Liver (tissue), 9 donors: ENCODE results near the gene ABCA12. TPM values are rescaled to one million over a fixed set of nuclear protein-coding genes. Genes with fewer than 3 reads are reported as not detected.

ENCODE experiments used
- DNase-seq: peaks from one replicate; pipeline ENCODE4 v3.0.0-alpha.2; 2017; ENCODE audit warnings: low spot score
- H3K27ac ChIP-seq, 2 donors: one replicate each; pipeline ENCODE4 v1.7.0; 2013; ENCODE audit warnings: inconsistent platforms in 2 of 2, low read length in 2 of 2, control low read depth in 1 of 2, low read depth in 1 of 2, mild to moderate bottlenecking in 1 of 2
- H3K27me3 ChIP-seq, 4 donors: one replicate each; pipeline versions ENCODE4 v1.6.1 to v1.7.0; 2013; ENCODE audit warnings: low read length in 3 of 4, inconsistent platforms in 1 of 4, mild to moderate bottlenecking in 1 of 4, moderate library complexity in 1 of 4; ENCODE audit not compliant: control insufficient read depth in 4 of 4, insufficient read depth in 4 of 4
- H3K36me3 ChIP-seq, 4 donors: one replicate each; pipeline versions ENCODE4 v1.6.1 to v1.7.0; 2013; ENCODE audit warnings: low read length in 3 of 4, mild to moderate bottlenecking in 3 of 4, low read depth in 1 of 4, moderate library complexity in 1 of 4; ENCODE audit not compliant: control insufficient read depth in 4 of 4, insufficient read depth in 3 of 4
- H3K4me1 ChIP-seq, 4 donors: one replicate each; pipeline versions ENCODE4 v1.6.1 to v1.7.0; 2013; ENCODE audit warnings: low read length in 3 of 4, mild to moderate bottlenecking in 3 of 4, moderate library complexity in 1 of 4; ENCODE audit not compliant: control insufficient read depth in 4 of 4, insufficient read depth in 4 of 4
- H3K4me3 ChIP-seq, 3 donors: one replicate each; pipeline versions ENCODE4 v1.6.1 to v1.7.0; 2013; ENCODE audit warnings: low read length in 3 of 3, control low read depth in 1 of 3, low read depth in 1 of 3, mild to moderate bottlenecking in 1 of 3
- H3K9ac ChIP-seq, 2 donors: one replicate each; pipeline ENCODE4 v1.7.0; 2013; ENCODE audit warnings: low read length in 2 of 2, mild to moderate bottlenecking in 2 of 2, moderate library complexity in 2 of 2, control low read depth in 1 of 2, low read depth in 1 of 2
- H3K9me3 ChIP-seq, 4 donors: one replicate each; pipeline versions ENCODE4 v1.6.1 to v1.7.0; 2013; ENCODE audit warnings: low read length in 3 of 4; ENCODE audit not compliant: control insufficient read depth in 4 of 4
- ATF3 ChIP-seq: IDR thresholded peaks from 2 replicates; pipeline ENCODE4 v1.6.1; 2016; ENCODE audit warnings: antibody characterized with exemption
- FOXA1 ChIP-seq: IDR thresholded peaks from 2 replicates; pipeline ENCODE4 v1.6.1; 2016; ENCODE audit warnings: antibody characterized with exemption
- GABPA ChIP-seq, 2 donors: IDR thresholded peaks in 1 of 2; conservative IDR thresholded peaks in 1 of 2; 2 replicates each; pipeline ENCODE4 v1.6.1; 2016; ENCODE audit warnings: antibody characterized with exemption in 2 of 2, mild to moderate bottlenecking in 1 of 2, moderate library complexity in 1 of 2
- HNF4A ChIP-seq, 2 donors: conservative IDR thresholded peaks; 2 replicates each; pipeline ENCODE4 v1.6.1; 2016; ENCODE audit warnings: antibody characterized with exemption in 2 of 2, mild to moderate bottlenecking in 2 of 2
- HNF4G ChIP-seq: IDR thresholded peaks from 2 replicates; pipeline ENCODE4 v1.6.1; 2016; ENCODE audit warnings: antibody characterized with exemption
- NR2F2 ChIP-seq: IDR thresholded peaks from 2 replicates; pipeline ENCODE4 v1.6.1; 2016; ENCODE audit warnings: antibody characterized with exemption
- RXRA ChIP-seq, 2 donors: IDR thresholded peaks; 2 replicates each; pipeline ENCODE4 v1.6.1; 2017 to 2018; ENCODE audit warnings: antibody characterized with exemption in 2 of 2, mild to moderate bottlenecking in 1 of 2
- WGBS: extraction: QIAGEN DNeasy Blood & Tissue Kit; methylation state at CpG from one replicate; pipeline ENCODE4 v1.1.7; 2013; 5-methylcytosine and 5-hydroxymethylcytosine counted together
- polyA plus RNA-seq, 2 donors: library from polyadenylated mRNA; stranded (reverse) in 1 of 2; unstranded in 1 of 2; fragments of 200-250 nt in 1 of 2; fragments of >200 nt in 1 of 2; fragmentation: Nextera tagmentation in 1 of 2; extraction: Ambion mirVana in 1 of 2; gene quantifications; one replicate each; pipeline versions ENCODE4 v1.2.1 to v1.2.3, GENCODE V29; 2013 to 2015
- total RNA-seq, 2 donors: library from RNA; depleted of rRNA; stranded (reverse); fragments of >200 nt; gene quantifications; one replicate each; pipeline ENCODE4 v1.2.3, GENCODE V29; 2014
- TF ChIP-seq, protein P1 (sequence below): IDR thresholded peaks from 2 replicates; pipeline ENCODE4 v1.6.1; 2016; ENCODE audit warnings: antibody characterized with exemption, mild to moderate bottlenecking
- donor health status: healthy.
- donor health status: healthy.
- donor health status: healthy.
- donor health status: healthy.
- donor health status: healthy.

The ABCA12 gene
- total and polyA plus RNA-seq, 4 donors = 0.03 TPM; not detected in 3

- 75% methylated on average over 5 of the region's 5 CpGs for WGBS
- Histone ChIP-seq H3K27me3 (no peaks in the 10 kb centered on the region), H3K9ac (no peak overlapping the region), H3K27ac (no peak overlapping the region), H3K9me3 (no peaks in the 10 kb centered on the region), H3K4me3 (no peak overlapping the region), H3K4me1 (no peaks in the 10 kb centered on the region), H3K36me3 (no peaks in the 10 kb centered on the region)
- no peak for DNase-seq
- no peak for TF ChIP-seq ATF3
- TF ChIP-seq, protein P1, sequence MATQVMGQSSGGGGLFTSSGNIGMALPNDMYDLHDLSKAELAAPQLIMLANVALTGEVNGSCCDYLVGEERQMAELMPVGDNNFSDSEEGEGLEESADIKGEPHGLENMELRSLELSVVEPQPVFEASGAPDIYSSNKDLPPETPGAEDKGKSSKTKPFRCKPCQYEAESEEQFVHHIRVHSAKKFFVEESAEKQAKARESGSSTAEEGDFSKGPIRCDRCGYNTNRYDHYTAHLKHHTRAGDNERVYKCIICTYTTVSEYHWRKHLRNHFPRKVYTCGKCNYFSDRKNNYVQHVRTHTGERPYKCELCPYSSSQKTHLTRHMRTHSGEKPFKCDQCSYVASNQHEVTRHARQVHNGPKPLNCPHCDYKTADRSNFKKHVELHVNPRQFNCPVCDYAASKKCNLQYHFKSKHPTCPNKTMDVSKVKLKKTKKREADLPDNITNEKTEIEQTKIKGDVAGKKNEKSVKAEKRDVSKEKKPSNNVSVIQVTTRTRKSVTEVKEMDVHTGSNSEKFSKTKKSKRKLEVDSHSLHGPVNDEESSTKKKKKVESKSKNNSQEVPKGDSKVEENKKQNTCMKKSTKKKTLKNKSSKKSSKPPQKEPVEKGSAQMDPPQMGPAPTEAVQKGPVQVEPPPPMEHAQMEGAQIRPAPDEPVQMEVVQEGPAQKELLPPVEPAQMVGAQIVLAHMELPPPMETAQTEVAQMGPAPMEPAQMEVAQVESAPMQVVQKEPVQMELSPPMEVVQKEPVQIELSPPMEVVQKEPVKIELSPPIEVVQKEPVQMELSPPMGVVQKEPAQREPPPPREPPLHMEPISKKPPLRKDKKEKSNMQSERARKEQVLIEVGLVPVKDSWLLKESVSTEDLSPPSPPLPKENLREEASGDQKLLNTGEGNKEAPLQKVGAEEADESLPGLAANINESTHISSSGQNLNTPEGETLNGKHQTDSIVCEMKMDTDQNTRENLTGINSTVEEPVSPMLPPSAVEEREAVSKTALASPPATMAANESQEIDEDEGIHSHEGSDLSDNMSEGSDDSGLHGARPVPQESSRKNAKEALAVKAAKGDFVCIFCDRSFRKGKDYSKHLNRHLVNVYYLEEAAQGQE = no peak
- no peak for TF ChIP-seq GABPA (IDR thresholded peaks at IDR 0.05 in 1 of 2, conservative IDR thresholded peaks at IDR 0.05 in 1 of 2)
- no peak for TF ChIP-seq FOXA1
Observed at GRCh38 chr2:215144106-215144875, 5.9 kb upstream of the ABCA12 start.

GRCh38 chr2:215143458-215143857 is 5.0 kb upstream of the ABCA12 start:
- Histone ChIP-seq H3K9ac (no peak overlapping the region), H3K36me3 (no peaks in the 10 kb centered on the region), H3K27me3 (no peaks in the 10 kb centered on the region), H3K4me3 (no peak overlapping the region), H3K27ac (no peak overlapping the region), H3K9me3 (no peaks in the 10 kb centered on the region), H3K4me1 (no peaks in the 10 kb centered on the region)
- no peak for TF ChIP-seq GABPA (IDR thresholded peaks at IDR 0.05 in 1 of 2, conservative IDR thresholded peaks at IDR 0.05 in 1 of 2)
- no peak for TF ChIP-seq NR2F2
- TF ChIP-seq FOXA1 = no peak
- DNase-seq = no peak

DNA sequence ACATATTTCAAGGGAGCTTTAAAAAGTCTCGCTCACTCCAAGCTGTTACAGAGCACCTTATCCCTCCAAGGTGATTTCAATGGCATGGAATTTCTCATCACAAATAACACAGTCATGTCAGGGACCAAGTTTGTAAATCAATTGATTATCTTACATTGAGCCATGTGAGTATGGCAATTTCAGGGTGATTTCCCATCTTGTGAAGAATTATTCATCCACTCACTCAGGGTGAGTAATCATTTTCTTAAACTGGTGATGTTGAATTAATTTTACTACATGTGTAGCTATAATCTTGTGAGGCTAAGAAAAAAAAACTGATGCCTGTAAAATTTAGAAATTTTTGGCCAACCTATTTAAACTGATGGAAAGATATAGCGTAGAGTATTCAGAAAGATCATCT is 3.3 kb upstream of the ABCA12 start:
- Histone ChIP-seq H3K36me3 (no peaks in the 10 kb centered on the region), H3K4me3 (no peak overlapping the region), H3K27me3 (no peaks in the 10 kb centered on the region), H3K4me1 (no peaks in the 10 kb centered on the region), H3K9ac (no peak overlapping the region), H3K9me3 (no peaks in the 10 kb centered on the region), H3K27ac (no peak overlapping the region)
- TF ChIP-seq HNF4A (conservative IDR thresholded peaks at IDR 0.05) = no peak
- no peak for TF ChIP-seq GABPA (IDR thresholded peaks at IDR 0.05 in 1 of 2, conservative IDR thresholded peaks at IDR 0.05 in 1 of 2)
- TF ChIP-seq HNF4G = no peak
- TF ChIP-seq, protein P1 = no peak
- no peak for TF ChIP-seq NR2F2
- TF ChIP-seq RXRA (IDR thresholded peaks at IDR 0.05) = no peak
- no peak for TF ChIP-seq ATF3
- DNase-seq = no peak
- 83% methylated on average over 2 of the region's 2 CpGs for WGBS
